ENCODE measurements around the gene ANXA4. TPM values are rescaled to one million over a fixed set of nuclear protein-coding genes. Genes with fewer than 3 reads are reported as not detected.
A peak's percentile ranks its signal among the peaks of the same experiment; 100 is the strongest.

ANXA4 gene
- total and polyA plus RNA-seq, 7 donors: 33.3 to 183 (median 55.8) TPM

GRCh38 chr2:69785358-69785757 lies 43.4 kb downstream of the ANXA4 start:
- 92 to 94% methylated on average over 2 of the region's 2 CpGs for WGBS, 2 donors

GRCh38 chr2:69786052-69786560 lies 44.2 kb downstream of the ANXA4 start:
- H3K27ac ChIP-seq: no peak overlapping the region
- intact Hi-C loops (cut with DNase I): no loop called here
- TF ChIP-seq POLR2A (IDR thresholded peaks at IDR 0.05) (no peak), CTCF (IDR thresholded peaks at IDR 0.05) (no peak), POLR2AphosphoS5 (IDR thresholded peaks at IDR 0.05) (no peak), EP300 (IDR thresholded peaks at IDR 0.05) (no peak)

More at GRCh38 chr2:69785358-69785757, 43.4 kb downstream of the ANXA4 start:
- intact Hi-C loops (cut with DNase I): no loop called here
- Histone ChIP-seq H3K4me1 (peaks cover 0 to 15% (median 11%) of the 10 kb centered on the region in 4 donors), H3K27me3 (no peaks in the 10 kb centered on the region), H3K4me3 (no peak overlapping the region), H3K36me3 (peaks cover 0 to 6% (median 2%) of the 10 kb centered on the region in 4 donors), H3K27ac (no peak overlapping the region), H3K9me3 (no peaks in the 10 kb centered on the region)
- no peak for DNase-seq
- TF ChIP-seq EP300 (IDR thresholded peaks at IDR 0.05): no peak
- TF ChIP-seq POLR2A (IDR thresholded peaks at IDR 0.05): no peak
- no peak for TF ChIP-seq POLR2AphosphoS5 (IDR thresholded peaks at IDR 0.05)
- no peak for TF ChIP-seq CTCF (IDR thresholded peaks at IDR 0.05)

GRCh38 chr2:69789175-69789721 lies 47.3 kb downstream of the ANXA4 start:
- Histone ChIP-seq H3K27me3 (no peaks in the 10 kb centered on the region), H3K9me3 (no peaks in the 10 kb centered on the region), H3K36me3 (peaks cover 0 to 6% (median 2%) of the 10 kb centered on the region in 4 donors), H3K27ac (peak overlapping the region; percentile 49 to 81 (median 72)), H3K4me1 (peaks cover 0 to 27% (median 17%) of the 10 kb centered on the region in 4 donors), H3K4me3 (peak overlapping the region in 1 of 4 donors; percentile 30)
- intact Hi-C loops (cut with DNase I): no loop called here
- DNase-seq: no peak
- WGBS, 2 donors: 77 to 81% methylated on average over 7 of the region's 7 CpGs
- TF ChIP-seq POLR2A (IDR thresholded peaks at IDR 0.05) (no peak), POLR2AphosphoS5 (IDR thresholded peaks at IDR 0.05) (no peak), EP300 (IDR thresholded peaks at IDR 0.05) (no peak), CTCF (IDR thresholded peaks at IDR 0.05) (no peak)

More at GRCh38 chr2:69786052-69786560, 44.2 kb downstream of the ANXA4 start:
- Histone ChIP-seq H3K4me3 (no peak overlapping the region), H3K4me1 (peaks cover 0 to 23% (median 14%) of the 10 kb centered on the region in 4 donors), H3K27me3 (no peaks in the 10 kb centered on the region), H3K36me3 (peaks cover 0 to 6% (median 2%) of the 10 kb centered on the region in 4 donors), H3K9me3 (no peaks in the 10 kb centered on the region)
- DNase-seq: no peak
- 91 to 92% methylated on average over 4 of the region's 4 CpGs for WGBS, 2 donors

GRCh38 chr2:69789772-69790600 lies 48.1 kb downstream of the ANXA4 start:
- H3K27me3 ChIP-seq: no peaks in the 10 kb centered on the region
- DNase-seq: no peak
- WGBS, 2 donors: 44 to 83% methylated on average over 7 of the region's 7 CpGs

More at GRCh38 chr2:69789772-69790600, 48.1 kb downstream of the ANXA4 start:
- Histone ChIP-seq H3K4me3 (peak overlapping the region in 3 of 4 donors; percentile 5 to 30 (median 30)), H3K36me3 (peaks cover 0 to 6% (median 2%) of the 10 kb centered on the region in 4 donors), H3K9me3 (no peaks in the 10 kb centered on the region), H3K4me1 (peaks cover 0 to 27% (median 17%) of the 10 kb centered on the region in 4 donors), H3K27ac (peak overlapping the region; percentile 49 to 81 (median 72))
- TF ChIP-seq EP300 (IDR thresholded peaks at IDR 0.05) (no peak), POLR2A (IDR thresholded peaks at IDR 0.05) (no peak), CTCF (IDR thresholded peaks at IDR 0.05) (peak in 1 of 4 experiments; percentile 16), POLR2AphosphoS5 (IDR thresholded peaks at IDR 0.05) (no peak)
- intact Hi-C loops (cut with DNase I): no loop called here

Data from sigmoid colon (tissue), 7 donors.